OCI-LY1 (cell line): Measurements from ENCODE around the gene AUH.

ENCODE experiments used
- CTCF ChIP-seq: fragments of 200-600 bp; sonication (generic), shearing (Covaris generic); IDR thresholded peaks from 2 replicates; pipeline ENCODE4 v1.5.1; 2017; ENCODE audit warnings: mild to moderate bottlenecking, antibody characterized with exemption, low read length, moderate library complexity, mixed read lengths
- EZH2 ChIP-seq: fragments of 200-600 bp; sonication (generic), shearing (Covaris generic); IDR thresholded peaks from 2 replicates; pipeline ENCODE4 v1.8.0; 2017; ENCODE audit warnings: borderline replicate concordance, mixed run types, mild to moderate bottlenecking, antibody characterized with exemption, low read length, moderate library complexity, mixed read lengths

GRCh38 chr9:91361291-91362050, at the start of gene AUH:
- no peak for TF ChIP-seq EZH2
- TF ChIP-seq CTCF: no peak
